K562 (cell line): ENCODE measurements around the gene TUBB6. TPM values are rescaled to one million over a fixed set of nuclear protein-coding genes. Genes with fewer than 3 reads are reported as not detected.

Source experiments
- ARID3B ChIP-seq: fragments of 250-450 bp; sonication (Bioruptor Pico); IDR thresholded peaks from 2 replicates; pipeline ENCODE4 v1.4.0; 2020; ENCODE audit warnings: borderline replicate concordance
- ARNT ChIP-seq, 2 experiments: fragments of 450-650 bp; IDR thresholded peaks; 2 replicates each; pipeline ENCODE4 v1.6.1; 2016; ENCODE audit warnings: mild to moderate bottlenecking in 1 of 2
- ATF1 ChIP-seq, 2 experiments: fragments of 450-650 bp in 1 of 2; IDR thresholded peaks; 2 replicates each; pipeline ENCODE4 v1.6.1; 2016; ENCODE audit warnings: missing compliant biosample characterization in 1 of 2, missing genetic modification characterization in 1 of 2
- CBFA2T2 ChIP-seq: fragments of 450-650 bp; conservative IDR thresholded peaks from 2 replicates; pipeline ENCODE4 v1.6.1; 2017; ENCODE audit warnings: mild to moderate bottlenecking
- CHD1 ChIP-seq: fragments of 200-600 bp; sonication (generic); IDR thresholded peaks from one replicate; pipeline ENCODE4 v1.6.1; 2012; ENCODE audit warnings: mild to moderate bottlenecking, moderate library complexity, low read length, inconsistent platforms
- CXXC5 ChIP-seq: fragments of 250-450 bp; sonication (Bioruptor Pico); IDR thresholded peaks from 2 replicates; pipeline ENCODE4 v1.8.0; 2022; ENCODE audit warnings: inconsistent platforms, mild to moderate bottlenecking, moderate library complexity
- HDAC1 ChIP-seq, 2 experiments: fragments of 450-650 bp; IDR thresholded peaks; 2 replicates each; pipeline ENCODE4 v1.6.1; 2016 to 2017; ENCODE audit warnings: inconsistent platforms in 1 of 2, mild to moderate bottlenecking in 1 of 2, moderate library complexity in 1 of 2
- NFE2 ChIP-seq: IDR thresholded peaks from 2 replicates; pipeline ENCODE4 v1.6.1; 2014; ENCODE audit warnings: antibody characterized with exemption, low read depth
- SMAD3 ChIP-seq: fragments of 450-650 bp; formaldehyde crosslinking; conservative IDR thresholded peaks from 2 replicates; pipeline ENCODE4 v1.4.0; 2020; ENCODE audit warnings: mild to moderate bottlenecking
- SMARCB1 ChIP-seq: IDR thresholded peaks from 2 replicates; pipeline ENCODE4 v1.6.1; 2011; ENCODE audit warnings: improper control_type of control experiment, low read depth; ENCODE audit not compliant: insufficient read length
- STAT5A ChIP-seq: IDR thresholded peaks from 2 replicates; pipeline ENCODE4 v1.6.1; 2012; ENCODE audit warnings: low read length, inconsistent platforms, borderline replicate concordance
- ZKSCAN3 ChIP-seq: fragments of 250-450 bp; sonication (Bioruptor Pico); IDR thresholded peaks from 2 replicates; pipeline ENCODE4 v1.4.0; 2020
- ZNF24 ChIP-seq: fragments of 450-650 bp; IDR thresholded peaks from 2 replicates; pipeline ENCODE4 v1.6.1; 2016
- ZNF318 ChIP-seq, 2 experiments: fragments of 450-650 bp; IDR thresholded peaks; 2 replicates each; pipeline ENCODE4 v1.6.1; 2016; ENCODE audit warnings: mild to moderate bottlenecking in 2 of 2, borderline replicate concordance in 1 of 2, low read depth in 1 of 2, moderate library complexity in 1 of 2
- polyA plus RNA-seq, 8 experiments: library from polyadenylated mRNA; depleted of rRNA in 4 of 8; stranded (reverse) in 5 of 8; unstranded in 3 of 8; fragments of >200 nt; fragmentation: Nextera tagmentation in 2 of 8; fragmentation: Illumina TruSeq in 1 of 8; extraction: Ambion mirVana in 2 of 8; extraction: Trizol in 1 of 8; gene quantifications; 2 replicates each; pipeline versions ENCODE4 v1.2.1 to v1.2.3, GENCODE V29; 2011 to 2014; ENCODE audit warnings: inconsistent platforms in 1 of 8, missing spikeins in 1 of 8
- total RNA-seq, 7 experiments: library from RNA; depleted of rRNA in 6 of 7; stranded (reverse); fragments of >200 nt in 6 of 7; fragmentation: Illumina TruSeq in 2 of 7; extraction: Trizol in 2 of 7; gene quantifications; 2 replicates each; pipeline versions ENCODE4 v1.2.1 to v1.2.3, GENCODE V29; 2011 to 2021; ENCODE audit warnings: low replicate concordance in 1 of 7

The TUBB6 gene
- total and polyA plus RNA-seq, 9 of the 15 experiments (the other 6 are each of a cell fraction or from before 2014, with no cell fraction given): 43.9 to 404 (median 81.1) TPM

- TF ChIP-seq ARID3B (CRISPR knock-in tag): no peak
- no peak for TF ChIP-seq SMARCB1
- TF ChIP-seq ATF1 (CRISPR knock-in tag; IDR thresholded peaks at IDR 0.05): no peak
- 0 out of 2 replicates have a peak, but pooled peaks have one; percentile 10 for TF ChIP-seq ATF1 (tag; IDR thresholded peaks at IDR 0.05)
- no peak for TF ChIP-seq ZNF24
- TF ChIP-seq NFE2: no peak
- peak in 1 of 2 experiments; percentile 39; a peak in 1 of 4 replicates for TF ChIP-seq HDAC1 (IDR thresholded peaks at IDR 0.05)
- no peak for TF ChIP-seq ZKSCAN3 (CRISPR knock-in tag)
- TF ChIP-seq CBFA2T2: 0 out of 2 replicates have a peak, but pooled peaks have one; percentile 22
- no peak; the same call in 1 of the 2 replicates for TF ChIP-seq CXXC5 (CRISPR knock-in tag)
- no peak for TF ChIP-seq ARNT (IDR thresholded peaks at IDR 0.05)
- no peak for TF ChIP-seq STAT5A
- TF ChIP-seq ZNF318 (IDR thresholded peaks at IDR 0.05; ENCODE audit: borderline replicate concordance in 1 of 2, low read depth in 1 of 2): no peak
- no peak for TF ChIP-seq SMAD3 (CRISPR knock-in tag)
- no peak for TF ChIP-seq CHD1
Measured at GRCh38 chr18:12287684-12288402, 20.2 kb upstream of the TUBB6 start (continued).
